Activated CD4-positive, alpha-beta T cell treated with anti-CD3 and anti-CD28 coated beads, Interleukin-2, amount 50 U/mL, for 1 hour (primary cell): ENCODE data around the gene TSSC4.

Experiments
- DNase-seq: peaks from one replicate; pipeline ENCODE4 v3.0.0-alpha.2; 2020

TSSC4 gene

GRCh38 chr11:2387266-2387987, 13.1 kb upstream of the TSSC4 start:
- DNase-seq = no peak

DNA sequence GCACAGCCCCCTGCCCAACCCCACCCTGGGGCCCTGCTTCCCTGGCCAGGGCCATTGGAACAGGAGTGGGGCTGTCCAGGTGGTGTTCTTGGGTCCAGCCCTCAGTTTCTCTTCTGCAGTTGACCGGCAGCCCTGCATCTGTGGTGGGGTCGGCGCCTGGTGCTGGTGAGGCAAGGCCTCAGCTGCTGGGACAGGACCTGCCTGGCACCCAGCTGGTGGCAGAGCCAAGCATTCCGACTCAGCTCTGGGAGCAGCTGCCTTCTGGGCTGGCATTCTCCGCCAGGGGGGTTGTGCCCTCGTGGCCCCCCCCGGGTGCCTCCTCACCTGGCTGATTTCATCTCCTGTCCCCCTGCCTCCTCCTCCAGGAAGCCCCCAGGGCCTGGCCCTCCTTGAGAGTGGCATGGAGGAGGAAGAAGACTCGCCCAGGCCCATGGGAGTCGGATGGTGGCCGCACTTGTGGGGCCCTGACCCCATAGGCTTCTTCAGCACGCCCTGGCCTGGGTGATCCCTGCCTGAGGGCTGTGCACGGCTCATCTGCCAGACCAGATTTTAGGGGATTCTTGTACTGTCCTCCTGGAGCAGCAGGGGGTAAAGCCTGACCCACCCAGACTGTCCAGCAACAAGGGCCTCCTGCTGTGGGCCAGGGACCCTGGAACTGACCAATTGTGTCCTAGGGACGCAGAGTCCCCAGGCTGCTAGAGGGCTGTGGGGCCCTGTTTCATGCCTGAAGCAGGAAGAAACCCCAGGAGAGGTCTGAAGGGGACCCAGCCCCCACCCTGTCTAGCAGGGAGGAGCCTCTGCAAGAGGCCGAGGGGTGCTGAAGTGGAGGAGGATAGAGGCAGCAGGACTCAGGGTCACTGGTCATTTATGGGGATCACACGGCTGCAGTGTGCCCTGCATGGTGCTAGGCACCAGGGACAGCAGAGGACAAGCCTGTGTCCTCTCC, 11.8 kb upstream of the TSSC4 start:
- no peak for DNase-seq

GRCh38 chr11:2389377-2390026, 11.0 kb upstream of the TSSC4 start:
- no peak for DNase-seq

- no peak for DNase-seq
These were observed 10.3 kb upstream of the TSSC4 start for GRCh38 chr11:2390091-2390724.

DNA sequence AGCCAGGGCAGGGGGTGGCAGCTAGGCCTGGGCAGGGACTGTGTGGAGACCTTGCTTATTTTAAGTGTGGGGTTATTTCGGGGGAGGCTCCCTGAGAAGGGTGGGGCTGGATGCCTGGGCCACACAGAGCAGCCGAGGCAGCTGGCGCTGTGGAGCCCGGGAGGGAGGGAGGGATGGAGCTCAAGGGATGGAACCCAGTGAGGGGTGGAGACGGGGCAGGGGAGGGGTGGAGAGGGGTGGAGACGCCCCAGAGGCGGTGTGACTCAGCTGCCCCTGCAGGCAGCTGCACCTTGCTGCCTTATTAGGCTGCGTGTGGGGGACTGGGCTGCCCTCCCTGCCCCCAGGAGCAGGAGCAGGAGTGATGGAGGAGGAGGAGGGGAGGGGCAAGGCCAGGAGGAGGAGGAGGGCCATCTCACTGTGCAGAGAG, 9.8 kb upstream of the TSSC4 start:
- no peak for DNase-seq

DNA sequence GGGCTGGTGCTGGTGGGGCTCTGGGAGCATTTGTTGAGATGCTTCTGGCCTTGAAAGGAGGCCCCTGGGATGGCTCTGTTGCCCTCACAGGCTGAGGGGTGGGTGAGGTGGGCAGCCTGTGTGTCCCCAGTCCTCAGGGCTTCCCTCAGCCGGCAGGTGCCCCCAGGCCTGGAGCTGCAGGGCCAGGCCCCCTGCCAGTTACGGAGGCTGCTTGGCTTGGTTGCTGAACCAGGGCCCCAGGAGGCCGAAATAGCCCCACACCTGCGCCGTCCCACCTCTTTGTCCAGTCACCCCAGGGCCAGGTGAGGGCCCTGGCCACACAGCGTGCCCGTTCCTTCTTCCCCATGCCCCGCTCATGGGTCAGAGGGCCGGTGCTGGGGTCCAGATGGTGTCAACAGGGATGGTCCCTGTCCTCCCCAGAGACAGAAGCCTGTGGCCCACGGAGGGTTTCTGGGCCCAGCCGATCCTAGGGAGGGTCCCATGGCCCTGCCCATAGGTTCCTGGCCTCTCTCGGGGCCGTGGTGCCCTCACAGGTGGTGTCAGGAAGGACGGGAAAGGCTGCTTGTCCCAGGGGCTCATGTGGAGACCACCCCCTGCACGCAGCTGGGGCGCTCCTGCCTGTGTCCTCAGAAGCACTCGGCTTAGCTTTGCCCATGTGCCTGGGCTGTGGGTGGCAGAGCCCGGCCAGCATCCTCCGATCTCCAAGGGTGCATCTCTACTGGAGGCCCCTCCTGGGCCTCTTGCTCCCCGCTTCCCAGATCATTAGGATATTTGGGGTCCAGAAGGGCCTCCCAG, 9.2 kb upstream of the TSSC4 start:
- DNase-seq = no peak

DNA sequence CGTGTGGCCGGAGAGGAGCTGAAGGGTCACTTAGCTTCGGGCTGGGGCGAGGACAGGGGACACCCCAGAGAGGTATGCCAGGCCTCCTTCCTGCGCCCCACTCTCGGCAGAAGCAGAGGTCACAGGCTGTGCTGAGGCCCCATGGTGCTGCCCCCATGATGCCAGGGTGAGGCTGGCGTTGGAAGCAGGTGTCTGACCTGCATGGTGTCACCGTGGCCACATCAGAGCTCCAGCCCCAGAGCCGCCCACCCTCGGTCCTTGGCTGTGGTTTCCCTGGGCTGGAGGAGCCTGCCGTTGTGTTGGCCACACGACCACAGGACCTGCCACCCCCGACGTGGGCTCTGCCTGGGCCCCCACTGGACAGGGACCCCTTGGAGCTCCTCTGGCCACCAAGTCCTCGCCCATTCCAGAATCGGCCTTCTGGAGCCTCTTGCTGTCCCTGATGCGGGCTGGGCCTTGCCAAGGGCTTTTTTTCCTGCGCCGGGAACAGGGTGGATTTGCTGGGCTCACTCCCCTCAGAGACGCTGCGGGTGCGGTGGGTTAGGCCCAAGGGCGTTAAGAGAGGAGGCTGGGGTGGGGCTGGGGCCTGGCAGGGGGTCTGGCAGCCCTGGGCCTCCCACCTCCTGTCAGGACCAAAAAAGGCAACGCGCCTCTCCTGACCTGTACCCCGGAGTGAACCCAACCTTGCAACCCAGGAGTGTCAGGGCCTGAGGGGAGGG, 8.2 kb upstream of the TSSC4 start:
- no peak for DNase-seq

DNA sequence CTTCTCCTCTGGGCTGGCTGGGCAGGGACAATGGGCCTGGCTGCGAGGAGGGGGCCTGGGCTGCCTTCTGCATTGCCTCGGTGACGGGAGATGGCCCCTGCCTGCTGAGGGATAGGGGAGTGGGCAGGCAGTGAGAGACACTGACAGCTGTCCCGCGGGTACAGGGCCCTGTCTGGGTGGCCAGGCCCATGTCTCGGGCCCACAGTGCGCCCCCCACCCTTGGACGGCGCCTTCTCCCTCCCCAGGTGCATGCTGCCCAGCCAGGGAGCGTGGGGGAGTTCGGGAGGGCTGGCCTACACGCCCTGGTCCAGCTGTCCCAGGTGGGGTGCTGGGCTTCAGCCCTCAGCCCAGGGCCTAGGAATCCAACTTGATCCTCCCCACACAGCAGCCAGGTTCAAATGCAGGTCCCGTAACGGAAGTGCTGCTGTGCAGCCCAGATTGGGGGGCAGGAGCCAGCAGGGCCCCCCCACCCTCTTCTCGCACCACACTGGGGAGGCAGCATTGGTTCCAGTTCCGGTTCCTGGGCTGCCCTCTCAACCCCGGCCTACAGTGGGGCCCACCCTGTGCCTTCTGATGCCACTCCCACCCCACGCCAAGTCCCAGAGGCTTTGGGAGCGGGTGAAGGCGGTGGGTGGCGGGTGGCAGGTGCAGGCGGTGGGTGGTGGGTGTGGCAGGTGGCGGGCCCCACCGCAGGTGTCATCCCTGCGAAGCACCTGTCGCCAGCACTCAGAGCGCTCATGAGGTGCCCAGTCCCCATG, 7.3 kb upstream of the TSSC4 start:
- no peak for DNase-seq

GRCh38 chr11:2393941-2394817, 6.4 kb upstream of the TSSC4 start:
- DNase-seq = no peak

DNA sequence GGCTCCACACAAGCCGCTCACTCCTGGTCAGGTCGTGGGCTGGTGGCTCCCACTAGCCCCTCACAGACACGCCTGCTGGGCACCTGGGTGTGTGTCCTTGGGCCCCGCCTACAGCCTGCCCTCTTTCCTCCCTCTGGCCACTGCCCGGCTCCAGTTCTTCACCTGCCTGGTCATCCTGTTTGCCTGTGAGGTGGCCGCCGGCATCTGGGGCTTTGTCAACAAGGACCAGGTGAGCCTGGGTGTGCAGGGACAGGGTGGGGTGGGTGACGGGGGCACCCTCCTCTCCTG, 5.8 kb upstream of the TSSC4 start:
- DNase-seq = no peak

GRCh38 chr11:2395211-2395730, 5.3 kb upstream of the TSSC4 start:
- no peak for DNase-seq

- DNase-seq = no peak
These were observed 4.7 kb upstream of the TSSC4 start for GRCh38 chr11:2395856-2396255.

GRCh38 chr11:2396471-2396870, 4.1 kb upstream of the TSSC4 start:
- DNase-seq = no peak

DNA sequence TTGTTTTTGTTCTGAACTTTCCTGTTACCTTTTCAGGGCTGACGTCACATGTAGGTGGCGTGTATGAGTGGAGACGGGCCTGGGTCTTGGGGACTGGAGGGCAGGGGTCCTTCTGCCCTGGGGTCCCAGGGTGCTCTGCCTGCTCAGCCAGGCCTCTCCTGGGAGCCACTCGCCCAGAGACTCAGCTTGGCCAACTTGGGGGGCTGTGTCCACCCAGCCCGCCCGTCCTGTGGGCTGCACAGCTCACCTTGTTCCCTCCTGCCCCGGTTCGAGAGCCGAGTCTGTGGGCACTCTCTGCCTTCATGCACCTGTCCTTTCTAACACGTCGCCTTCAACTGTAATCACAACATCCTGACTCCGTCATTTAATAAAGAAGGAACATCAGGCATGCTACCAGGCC, 3.5 kb upstream of the TSSC4 start:
- DNase-seq = no peak

DNA sequence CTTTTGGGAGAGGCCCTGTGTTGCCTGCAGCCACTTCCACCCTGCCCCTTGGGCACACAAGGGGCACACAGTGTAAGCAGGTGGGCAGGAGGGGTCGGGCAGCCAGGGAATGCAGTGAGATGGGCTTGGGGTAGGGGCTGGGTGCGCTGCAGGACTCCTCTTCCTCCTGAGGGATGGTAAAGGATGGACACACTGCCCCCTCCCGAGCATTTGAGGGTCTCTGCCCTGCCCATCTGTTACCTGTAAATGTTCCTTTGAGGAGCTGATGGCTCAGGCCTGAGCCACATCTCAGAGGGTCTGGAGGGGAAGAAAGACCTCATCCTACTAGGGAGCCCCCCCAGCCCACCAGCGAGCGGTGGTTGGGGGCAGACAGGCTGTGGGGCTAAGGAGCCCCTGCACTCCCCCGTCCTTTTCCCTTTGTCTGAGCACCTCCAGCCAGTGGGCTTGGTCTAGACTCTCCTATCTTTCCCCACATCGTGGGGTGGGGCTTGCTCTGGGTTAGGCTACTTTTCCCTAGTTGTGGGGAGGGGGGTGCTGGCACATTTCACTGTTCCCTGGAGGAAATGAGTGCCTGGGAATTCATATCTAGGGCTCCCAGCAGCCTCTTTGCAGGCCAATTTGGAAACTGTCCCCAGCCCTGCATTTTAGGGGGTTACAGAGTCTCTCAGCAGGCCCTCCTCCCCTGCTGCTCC, 1.7 kb upstream of the TSSC4 start:
- DNase-seq = no peak

DNA sequence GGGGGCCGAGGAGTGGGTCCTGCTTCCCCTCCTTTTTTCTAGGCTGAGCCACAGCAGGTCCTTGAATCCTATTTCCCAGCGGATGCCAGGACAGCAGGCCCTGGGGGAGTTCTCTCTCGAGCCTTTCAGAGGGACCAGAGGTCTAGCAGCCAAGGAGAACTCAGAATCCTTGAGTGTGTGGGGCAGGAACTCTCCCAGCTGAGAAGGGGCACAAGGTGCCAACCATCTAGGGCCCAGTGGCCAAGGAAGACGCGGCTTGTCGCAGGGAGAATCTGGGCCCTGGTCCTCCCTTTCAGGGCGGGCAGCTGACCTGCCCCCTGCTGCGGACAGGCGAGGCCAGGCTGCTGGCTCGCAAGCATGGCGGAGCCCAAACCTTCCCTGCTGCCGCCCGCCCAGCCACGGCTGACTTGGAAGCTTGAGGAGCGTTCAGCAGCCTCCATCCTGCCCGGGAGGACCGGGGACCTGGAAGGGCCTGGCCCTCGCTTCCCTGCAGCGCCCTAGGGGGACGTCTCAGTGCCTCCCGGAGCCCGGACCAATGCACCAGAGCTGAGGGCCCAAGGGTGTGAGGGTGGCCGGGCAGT, 972 bp upstream of the TSSC4 start:
- DNase-seq = peak; percentile 32

GRCh38 chr11:2400762-2401435, 349 bp downstream of the TSSC4 start:
- no peak for DNase-seq

GRCh38 chr11:2401436-2401984, 960 bp downstream of the TSSC4 start:
- no peak for DNase-seq
